Lower lobe of right lung (tissue), 2 donors: ENCODE measurements around the gene PYGB. TPM values are rescaled to one million over a fixed set of nuclear protein-coding genes. Genes with fewer than 3 reads are reported as not detected.

Experiments used
- ATAC-seq, 2 donors: fragments of 200-7000 bp; cut with Tn5 transposase; one replicate each; pipeline ENCODE4 v1.9.1; 2020 to 2022; ENCODE audit warnings: mild to moderate bottlenecking in 2 of 2, moderate library complexity in 2 of 2
- DNase-seq: peaks from one replicate; pipeline ENCODE4 v3.0.0-alpha.2; 2020
- H3K27ac ChIP-seq: fragments of 200-600 bp; one replicate; pipeline ENCODE4 v1.8.0; 2022
- H3K27me3 ChIP-seq: fragments of 200-600 bp; one replicate; pipeline ENCODE4 v1.8.0; 2022; ENCODE audit warnings: low read depth
- H3K36me3 ChIP-seq: fragments of 200-600 bp; one replicate; pipeline ENCODE4 v1.8.0; 2022; ENCODE audit warnings: mild to moderate bottlenecking
- H3K4me1 ChIP-seq: fragments of 200-600 bp; one replicate; pipeline ENCODE4 v1.8.0; 2022
- H3K4me3 ChIP-seq: fragments of 200-600 bp; one replicate; pipeline ENCODE4 v1.8.0; 2022; ENCODE audit warnings: mild to moderate bottlenecking
- H3K9me3 ChIP-seq: fragments of 200-600 bp; one replicate; pipeline ENCODE4 v1.8.0; 2022
- intact Hi-C: fragments of 100-400 bp; cut with DNase I; formaldehyde crosslinking; loops from one replicate; pipeline ENCODE4 v1.11.0; 2022
- total RNA-seq: library from RNA; stranded (reverse); fragmentation: NEBNext Ultra II Directional; extraction: Animal tissue kit (Norgen Biotek cat#: 25700); gene quantifications from one replicate; pipeline ENCODE4 v1.2.1, GENCODE V29; 2021
- TF ChIP-seq, protein P1 (sequence below): fragments of 200-600 bp; IDR thresholded peaks from one replicate; pipeline ENCODE4 v1.8.0; 2022; ENCODE audit warnings: antibody characterized with exemption, mild to moderate bottlenecking
- donor health status: DM: no; HTN: yes; CAD: no; lungs with severe emphysema.

PYGB gene
- total RNA-seq, 1 donor from 2014 or later = 57.5 TPM

DNA sequence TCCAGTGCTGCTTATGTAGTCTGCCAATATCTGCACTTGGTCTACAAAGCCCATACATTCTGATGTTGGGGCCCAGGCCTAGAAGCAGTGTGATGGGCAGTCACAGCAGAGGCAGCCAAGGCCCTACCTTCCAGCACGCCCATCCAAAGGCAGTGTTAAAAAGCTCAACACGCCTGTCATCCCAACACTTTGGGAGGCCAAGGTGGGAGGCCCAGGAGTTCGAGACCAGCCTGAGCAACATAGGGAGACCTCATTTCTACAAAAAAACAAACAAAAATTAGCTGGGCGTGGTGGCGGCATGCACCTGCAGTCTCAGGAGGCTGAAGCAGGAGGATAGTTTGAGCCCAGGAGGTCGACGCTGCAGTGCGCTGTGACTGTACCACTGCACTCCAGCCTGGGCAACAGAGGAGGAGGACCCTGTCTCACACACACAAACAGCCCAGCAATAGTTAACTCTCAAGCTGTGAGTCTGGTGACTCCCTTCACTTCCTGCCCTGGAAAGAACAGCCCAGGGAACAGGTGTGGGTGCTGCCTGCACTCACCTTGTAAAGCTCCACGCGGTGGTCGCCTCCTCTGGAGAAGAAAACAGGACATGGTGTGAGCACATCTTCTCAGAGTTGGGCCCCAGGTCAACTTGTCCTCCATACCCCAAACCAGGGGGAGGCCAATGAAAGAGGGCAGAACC, 68.8 kb downstream of the PYGB start:
- Histone ChIP-seq H3K9me3 (no peaks in the 10 kb centered on the region), H3K27ac (peak overlapping the region; percentile 53), H3K4me3 (no peak overlapping the region), H3K27me3 (no peaks in the 10 kb centered on the region), H3K36me3 (peaks cover 32% of the 10 kb centered on the region), H3K4me1 (peaks cover 21% of the 10 kb centered on the region)
- TF ChIP-seq, protein P1, sequence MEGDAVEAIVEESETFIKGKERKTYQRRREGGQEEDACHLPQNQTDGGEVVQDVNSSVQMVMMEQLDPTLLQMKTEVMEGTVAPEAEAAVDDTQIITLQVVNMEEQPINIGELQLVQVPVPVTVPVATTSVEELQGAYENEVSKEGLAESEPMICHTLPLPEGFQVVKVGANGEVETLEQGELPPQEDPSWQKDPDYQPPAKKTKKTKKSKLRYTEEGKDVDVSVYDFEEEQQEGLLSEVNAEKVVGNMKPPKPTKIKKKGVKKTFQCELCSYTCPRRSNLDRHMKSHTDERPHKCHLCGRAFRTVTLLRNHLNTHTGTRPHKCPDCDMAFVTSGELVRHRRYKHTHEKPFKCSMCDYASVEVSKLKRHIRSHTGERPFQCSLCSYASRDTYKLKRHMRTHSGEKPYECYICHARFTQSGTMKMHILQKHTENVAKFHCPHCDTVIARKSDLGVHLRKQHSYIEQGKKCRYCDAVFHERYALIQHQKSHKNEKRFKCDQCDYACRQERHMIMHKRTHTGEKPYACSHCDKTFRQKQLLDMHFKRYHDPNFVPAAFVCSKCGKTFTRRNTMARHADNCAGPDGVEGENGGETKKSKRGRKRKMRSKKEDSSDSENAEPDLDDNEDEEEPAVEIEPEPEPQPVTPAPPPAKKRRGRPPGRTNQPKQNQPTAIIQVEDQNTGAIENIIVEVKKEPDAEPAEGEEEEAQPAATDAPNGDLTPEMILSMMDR = no peak
- DNase-seq (peak; percentile 7), ATAC-seq (no peak)
- intact Hi-C loops = no loop called here

DNA sequence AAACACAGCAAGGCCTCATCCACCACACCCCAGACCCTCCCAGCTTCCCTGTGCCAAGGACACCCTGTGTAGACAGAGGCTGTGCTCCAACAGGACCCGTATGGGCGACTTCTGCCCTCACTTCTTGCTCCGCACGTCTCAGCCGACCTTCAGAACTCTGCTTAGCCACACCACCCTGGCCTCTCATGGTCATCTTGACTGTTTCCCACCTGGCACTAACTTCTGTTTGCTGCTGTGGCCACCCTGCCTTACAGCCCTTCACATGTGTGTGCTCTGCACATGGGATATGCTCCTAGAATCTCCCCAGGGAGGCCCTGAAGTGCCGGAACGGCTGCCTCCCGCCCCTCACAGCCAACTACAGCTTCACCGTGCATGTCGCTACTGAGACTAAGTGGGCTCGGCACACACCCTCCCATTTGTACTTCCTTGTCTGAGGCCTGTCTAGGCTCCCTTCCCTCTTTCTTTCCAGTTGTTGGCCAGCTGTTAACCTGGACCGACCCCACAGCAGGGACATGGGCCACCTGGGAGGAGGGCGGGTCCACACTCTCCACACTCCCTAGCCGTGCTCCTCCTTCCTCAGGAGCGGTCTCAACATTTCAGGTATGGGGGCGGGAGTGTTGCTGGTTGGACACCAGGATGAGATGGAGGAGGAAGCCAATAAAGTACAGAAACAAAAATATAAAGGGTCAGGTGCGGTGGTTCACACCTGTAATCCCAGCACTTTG, 69.6 kb downstream of the PYGB start:
- ATAC-seq = peak; percentile 12 to 48
- DNase-seq = no peak
- Histone ChIP-seq H3K27ac (peak overlapping the region; percentile 53), H3K36me3 (peaks cover 41% of the 10 kb centered on the region), H3K4me1 (peaks cover 21% of the 10 kb centered on the region), H3K27me3 (no peaks in the 10 kb centered on the region), H3K9me3 (no peaks in the 10 kb centered on the region), H3K4me3 (no peak overlapping the region)
- TF ChIP-seq, protein P1 = no peak
- intact Hi-C loops = no loop called here

DNA sequence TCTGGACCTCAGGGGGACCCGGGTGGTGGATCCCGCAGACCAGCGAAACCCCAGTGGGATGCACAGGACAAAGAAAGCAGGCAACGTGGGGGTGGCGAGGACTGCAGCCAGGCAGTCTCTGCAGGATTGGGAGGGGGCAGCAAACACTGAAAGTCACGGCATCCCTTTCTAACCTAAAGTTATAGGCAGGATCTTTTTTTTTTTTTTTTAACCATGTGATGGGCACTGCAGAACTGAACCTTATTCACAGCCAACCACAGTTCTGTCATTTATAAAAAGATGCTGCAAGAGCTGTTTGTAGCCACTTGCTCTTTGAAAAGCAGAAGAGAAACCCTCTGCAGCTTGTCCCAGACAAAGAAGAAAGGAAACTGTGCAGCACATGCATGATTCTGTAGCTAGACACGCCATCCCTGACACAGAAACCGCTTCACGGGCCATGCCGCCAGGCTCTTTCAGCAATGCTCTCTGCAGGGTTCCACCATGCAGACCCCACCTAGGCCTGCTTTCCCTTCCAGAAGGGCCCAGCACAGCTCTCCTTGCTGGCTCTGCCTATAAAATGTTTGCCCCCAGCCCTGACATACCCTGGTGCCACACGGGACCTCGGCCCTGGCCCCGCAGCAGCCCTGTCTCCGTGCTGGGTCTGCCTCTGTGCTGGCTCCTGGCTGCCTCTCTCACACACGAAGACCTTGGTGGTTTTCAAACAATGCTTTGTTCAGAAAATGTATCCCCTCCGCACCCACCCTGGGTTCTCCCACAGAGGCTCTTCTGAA, 70.8 kb downstream of the PYGB start:
- ATAC-seq (peak; percentile 63 to 75), DNase-seq (peak; percentile 55)
- Histone ChIP-seq H3K27me3 (no peaks in the 10 kb centered on the region), H3K4me3 (no peak overlapping the region), H3K9me3 (no peaks in the 10 kb centered on the region), H3K4me1 (peaks cover 21% of the 10 kb centered on the region), H3K27ac (peak overlapping the region; percentile 70), H3K36me3 (peaks cover 45% of the 10 kb centered on the region)
- TF ChIP-seq, protein P1 = no peak
- intact Hi-C loops = no loop called here

DNA sequence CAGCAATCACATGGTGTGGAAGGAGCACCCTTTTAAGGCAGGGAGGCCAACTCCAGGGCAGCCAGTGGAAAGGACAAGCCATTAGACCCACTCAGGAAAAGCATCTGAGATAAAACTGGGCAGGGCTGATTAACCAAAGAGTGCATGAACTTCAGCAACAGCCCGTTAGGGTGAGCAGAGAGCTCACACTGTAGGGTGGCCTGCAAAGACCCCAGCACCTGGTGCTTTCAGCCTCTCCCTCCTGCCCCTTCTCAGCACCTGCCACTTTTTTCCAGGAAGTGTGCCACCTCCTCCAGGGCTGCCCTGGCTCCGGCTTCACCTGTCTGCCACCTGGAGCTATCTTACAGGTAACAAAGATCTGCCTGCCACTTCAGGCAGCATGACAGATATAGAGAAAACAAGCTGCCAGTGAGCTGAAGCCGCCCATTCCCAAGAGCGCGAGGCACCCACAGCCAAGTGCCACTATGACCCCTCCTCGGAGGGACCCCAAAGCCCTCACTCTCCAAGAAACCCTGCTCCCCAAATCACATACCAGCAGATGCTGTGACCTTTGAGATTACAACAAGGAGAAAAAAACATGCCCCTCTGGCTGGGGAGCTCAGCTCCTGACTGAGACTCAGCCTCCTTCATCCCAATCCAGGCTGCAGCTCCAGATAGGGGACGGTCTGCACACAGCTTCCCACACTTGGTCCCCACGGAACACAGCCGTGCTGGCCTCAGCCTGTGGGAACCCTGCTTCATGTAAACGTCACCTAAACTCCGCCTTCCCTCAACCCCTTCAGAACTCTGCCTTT, 71.6 kb downstream of the PYGB start:
- Histone ChIP-seq H3K27me3 (no peaks in the 10 kb centered on the region), H3K4me1 (peaks cover 26% of the 10 kb centered on the region), H3K36me3 (peaks cover 37% of the 10 kb centered on the region), H3K4me3 (no peak overlapping the region), H3K9me3 (no peaks in the 10 kb centered on the region), H3K27ac (peak overlapping the region; percentile 70)
- TF ChIP-seq, protein P1 = no peak
- ATAC-seq = no peak
- no peak for DNase-seq
- intact Hi-C loops = no loop called here
